ENCODE measurements around the gene AGGF1. TPM values are rescaled to one million over a fixed set of nuclear protein-coding genes. Genes with fewer than 3 reads are reported as not detected.
"Not testable (repeated sequence)": the region's sequence is repeated elsewhere in the genome, so short reads cannot be mapped to it uniquely, and the experiment has no call there.

Gene AGGF1
- total RNA-seq, 4 donors from 2014 or later = 16.3 to 23.5 (median 21.3) TPM

DNA sequence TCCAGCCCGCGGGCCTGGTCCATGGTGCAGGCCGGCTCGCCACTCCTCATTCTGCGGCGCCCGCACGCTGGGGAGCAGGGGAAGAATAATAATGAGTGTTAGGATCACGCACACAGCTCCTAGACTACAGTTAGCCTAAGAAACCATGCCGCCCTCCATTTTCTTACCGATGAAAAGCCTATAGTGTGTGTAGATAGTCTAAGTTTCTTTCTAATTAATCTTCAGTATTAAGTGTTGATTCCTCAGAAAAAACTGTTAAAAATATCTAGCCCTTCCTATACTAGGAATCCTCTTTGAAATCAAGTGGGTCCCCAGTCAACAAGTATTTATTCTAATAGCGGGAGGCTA is 47.6 kb downstream of the AGGF1 start:
- H3K27ac ChIP-seq = peak overlapping the region; percentile 56
- 62% methylated on average over 9 of the region's 12 CpGs for WGBS
- TF ChIP-seq POLR2A (IDR thresholded peaks at IDR 0.05) (no peak), EP300 (IDR thresholded peaks at IDR 0.05) (no peak), POLR2AphosphoS5 (IDR thresholded peaks at IDR 0.05) (no peak)

GRCh38 chr5:77080479-77080878 is 50.3 kb downstream of the AGGF1 start:
- H3K36me3 ChIP-seq, H3K4me3 ChIP-seq: not testable (repeated sequence)
- WGBS = 90% methylated on average over 10 of the region's 11 CpGs

More for the DNA sequence above, 47.6 kb downstream of the AGGF1 start:
- Histone ChIP-seq H3K27me3 (no peaks in the 10 kb centered on the region), H3K4me3 (peak overlapping the region; percentile 65), H3K4me1 (peaks cover 9% of the 10 kb centered on the region), H3K36me3 (no peaks in the 10 kb centered on the region), H3K9me3 (no peaks in the 10 kb centered on the region)
- no peak for DNase-seq (ENCODE audit: low spot score in 2 of 2)

GRCh38 chr5:77080905-77081304 is 50.7 kb downstream of the AGGF1 start:
- no peak overlapping the region for H3K4me3 ChIP-seq
- TF ChIP-seq, protein P1, sequence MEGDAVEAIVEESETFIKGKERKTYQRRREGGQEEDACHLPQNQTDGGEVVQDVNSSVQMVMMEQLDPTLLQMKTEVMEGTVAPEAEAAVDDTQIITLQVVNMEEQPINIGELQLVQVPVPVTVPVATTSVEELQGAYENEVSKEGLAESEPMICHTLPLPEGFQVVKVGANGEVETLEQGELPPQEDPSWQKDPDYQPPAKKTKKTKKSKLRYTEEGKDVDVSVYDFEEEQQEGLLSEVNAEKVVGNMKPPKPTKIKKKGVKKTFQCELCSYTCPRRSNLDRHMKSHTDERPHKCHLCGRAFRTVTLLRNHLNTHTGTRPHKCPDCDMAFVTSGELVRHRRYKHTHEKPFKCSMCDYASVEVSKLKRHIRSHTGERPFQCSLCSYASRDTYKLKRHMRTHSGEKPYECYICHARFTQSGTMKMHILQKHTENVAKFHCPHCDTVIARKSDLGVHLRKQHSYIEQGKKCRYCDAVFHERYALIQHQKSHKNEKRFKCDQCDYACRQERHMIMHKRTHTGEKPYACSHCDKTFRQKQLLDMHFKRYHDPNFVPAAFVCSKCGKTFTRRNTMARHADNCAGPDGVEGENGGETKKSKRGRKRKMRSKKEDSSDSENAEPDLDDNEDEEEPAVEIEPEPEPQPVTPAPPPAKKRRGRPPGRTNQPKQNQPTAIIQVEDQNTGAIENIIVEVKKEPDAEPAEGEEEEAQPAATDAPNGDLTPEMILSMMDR (IDR thresholded peaks at IDR 0.05) = no peak
- no peak for TF ChIP-seq POLR2A (IDR thresholded peaks at IDR 0.05)
- no peak for TF ChIP-seq EP300 (IDR thresholded peaks at IDR 0.05)
- no peak for TF ChIP-seq POLR2AphosphoS5 (IDR thresholded peaks at IDR 0.05)
- H3K27me3 ChIP-seq = no peaks in the 10 kb centered on the region
- 89% methylated on average over 5 of the region's 5 CpGs for WGBS
- H3K36me3 ChIP-seq = no peaks in the 10 kb centered on the region
- no peak for DNase-seq (ENCODE audit: low spot score in 2 of 2)
- H3K27ac ChIP-seq = no peak overlapping the region
- H3K4me1 ChIP-seq = peaks cover 14% of the 10 kb centered on the region
- H3K9me3 ChIP-seq = no peaks in the 10 kb centered on the region

More at GRCh38 chr5:77080479-77080878, 50.3 kb downstream of the AGGF1 start:
- H3K4me1 ChIP-seq; H3K27ac ChIP-seq; H3K27me3 ChIP-seq; H3K9me3 ChIP-seq; DNase-seq (ENCODE audit: low spot score in 2 of 2): not testable (repeated sequence)

DNA sequence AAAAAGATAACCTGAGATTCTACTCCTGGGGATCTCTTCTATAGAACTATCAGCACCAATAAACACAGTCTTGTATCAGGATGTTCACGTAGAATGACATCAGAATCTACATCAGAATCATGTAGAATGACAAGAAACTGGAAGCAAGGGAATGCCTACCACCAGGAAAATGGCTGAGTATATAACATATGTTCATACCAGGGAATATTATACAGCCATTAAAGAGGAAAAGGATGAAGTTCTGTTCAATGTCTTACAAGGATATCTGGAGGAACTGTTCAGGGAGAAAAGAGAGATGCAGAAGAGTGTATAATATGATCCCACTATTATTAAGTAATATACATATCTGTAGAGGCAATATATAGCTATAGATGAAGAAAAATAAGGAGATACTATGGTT is 52.1 kb downstream of the AGGF1 start:
- H3K27ac ChIP-seq = no peak overlapping the region
- H3K4me1 ChIP-seq = peaks cover 13% of the 10 kb centered on the region
- DNase-seq (ENCODE audit: low spot score in 2 of 2) = no peak
- TF ChIP-seq POLR2AphosphoS5 (IDR thresholded peaks at IDR 0.05) (no peak), POLR2A (IDR thresholded peaks at IDR 0.05) (no peak), EP300 (IDR thresholded peaks at IDR 0.05) (no peak)
- TF ChIP-seq, protein P1 (IDR thresholded peaks at IDR 0.05) = no peak
- H3K27me3 ChIP-seq = no peaks in the 10 kb centered on the region
- H3K4me3 ChIP-seq = no peak overlapping the region
- no peaks in the 10 kb centered on the region for H3K9me3 ChIP-seq
- WGBS = 98% methylated on average over 1 of the region's 1 CpG
- H3K36me3 ChIP-seq = no peaks in the 10 kb centered on the region

DNA sequence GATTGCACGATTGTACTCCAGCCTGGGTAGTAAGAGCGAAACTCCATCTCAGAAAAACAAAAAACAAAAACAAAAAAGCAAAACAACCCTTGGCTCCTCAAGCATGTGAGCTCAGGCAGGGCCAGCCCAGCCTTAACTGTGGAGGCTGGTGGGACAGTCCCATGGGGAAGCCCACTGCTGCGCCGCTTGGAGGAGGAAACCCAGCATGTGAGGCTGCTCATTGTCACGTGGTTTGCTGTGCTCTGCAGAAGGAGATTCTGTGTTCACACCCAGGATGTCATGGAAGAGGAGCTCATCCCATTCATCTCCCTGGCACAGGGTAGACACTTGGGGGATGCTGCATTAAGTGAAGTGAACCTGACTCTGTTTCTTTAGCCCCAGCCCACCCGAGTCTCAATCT is 52.9 kb downstream of the AGGF1 start:
- no peaks in the 10 kb centered on the region for H3K9me3 ChIP-seq

DNA sequence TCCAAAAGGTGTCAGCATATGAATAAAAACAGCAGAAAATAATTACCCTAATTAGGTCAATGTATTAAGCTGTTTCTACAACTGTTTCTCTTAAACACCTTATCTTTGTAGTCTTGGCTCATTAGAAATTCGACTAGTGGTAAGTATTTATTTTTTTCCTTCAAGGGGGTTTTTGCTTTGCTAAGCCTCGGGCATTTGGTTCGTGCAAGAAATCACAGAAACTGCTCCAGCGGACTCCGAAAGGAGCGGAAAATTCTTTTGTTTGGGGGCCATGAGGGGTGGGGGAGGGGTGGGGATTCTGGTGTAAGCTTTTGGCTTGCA is 56.1 kb downstream of the AGGF1 start:
- no peak for DNase-seq (ENCODE audit: low spot score in 2 of 2)
- peak overlapping the region; percentile 70 for H3K4me3 ChIP-seq
- H3K27ac ChIP-seq = peak overlapping the region; percentile 91
- H3K36me3 ChIP-seq = no peaks in the 10 kb centered on the region
- H3K4me1 ChIP-seq = peaks cover 15% of the 10 kb centered on the region
- TF ChIP-seq EP300 (IDR thresholded peaks at IDR 0.05) (no peak), POLR2A (IDR thresholded peaks at IDR 0.05) (no peak), POLR2AphosphoS5 (IDR thresholded peaks at IDR 0.05) (no peak)
- TF ChIP-seq, protein P1 (IDR thresholded peaks at IDR 0.05) = no peak
- 1% methylated on average over 6 of the region's 6 CpGs for WGBS
- H3K9me3 ChIP-seq = no peaks in the 10 kb centered on the region
- H3K27me3 ChIP-seq = no peaks in the 10 kb centered on the region

More for the DNA sequence above, 52.9 kb downstream of the AGGF1 start:
- H3K4me3 ChIP-seq = no peak overlapping the region
- WGBS = 93% methylated on average over 6 of the region's 6 CpGs
- TF ChIP-seq EP300 (IDR thresholded peaks at IDR 0.05) (no peak), POLR2AphosphoS5 (IDR thresholded peaks at IDR 0.05) (no peak), POLR2A (IDR thresholded peaks at IDR 0.05) (no peak)
- TF ChIP-seq, protein P1 (IDR thresholded peaks at IDR 0.05) = no peak
- no peak overlapping the region for H3K27ac ChIP-seq
- H3K27me3 ChIP-seq = no peaks in the 10 kb centered on the region
- H3K4me1 ChIP-seq = peaks cover 15% of the 10 kb centered on the region
- DNase-seq (ENCODE audit: low spot score in 2 of 2) = no peak
- H3K36me3 ChIP-seq = no peaks in the 10 kb centered on the region

Measured in suprapubic skin (tissue), 4 donors.